ENCODE results near the gene ARMH3.

The ARMH3 gene

DNA sequence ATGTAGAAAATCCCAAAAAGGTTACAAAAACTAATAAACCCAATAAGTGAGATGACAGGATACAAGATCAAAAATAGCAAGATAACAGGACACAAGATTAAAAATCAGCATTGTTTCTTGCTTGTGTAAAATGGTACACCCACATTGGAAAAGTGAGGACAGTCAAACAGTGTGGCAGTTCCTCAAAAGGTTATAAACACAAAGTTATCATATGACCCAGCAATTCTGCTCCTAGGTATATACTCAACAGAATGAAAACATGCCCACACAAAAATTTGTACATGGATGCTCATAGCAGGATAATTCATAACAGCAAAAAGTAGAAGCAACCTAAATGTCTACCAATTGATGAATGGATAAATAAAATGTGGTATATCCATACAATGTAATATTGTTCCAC, 105.8 kb downstream of the ARMH3 start:
- no peak for DNase-seq (ENCODE audit: low read depth in 1 of 2, low spot score in 1 of 2)

DNA sequence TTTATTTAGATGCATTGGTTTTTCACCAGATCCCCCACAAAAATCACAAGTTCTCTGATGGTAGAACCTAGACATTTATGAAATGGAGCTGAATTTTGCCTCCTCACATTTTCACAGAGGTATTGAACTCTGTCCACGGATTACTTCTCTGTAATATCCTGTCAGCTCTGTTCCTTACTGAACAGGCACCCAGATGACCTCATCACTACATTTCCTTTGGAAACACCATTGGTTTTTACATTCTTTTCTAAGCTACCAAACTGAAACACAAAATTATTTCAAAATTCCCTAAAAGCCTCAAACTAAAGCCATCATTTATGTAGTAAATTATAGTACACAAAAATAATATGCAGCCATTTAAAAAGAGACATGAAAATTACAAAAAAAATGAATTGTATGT, 114.1 kb downstream of the ARMH3 start:
- DNase-seq (ENCODE audit: low read depth in 1 of 2, low spot score in 1 of 2): no peak

DNA sequence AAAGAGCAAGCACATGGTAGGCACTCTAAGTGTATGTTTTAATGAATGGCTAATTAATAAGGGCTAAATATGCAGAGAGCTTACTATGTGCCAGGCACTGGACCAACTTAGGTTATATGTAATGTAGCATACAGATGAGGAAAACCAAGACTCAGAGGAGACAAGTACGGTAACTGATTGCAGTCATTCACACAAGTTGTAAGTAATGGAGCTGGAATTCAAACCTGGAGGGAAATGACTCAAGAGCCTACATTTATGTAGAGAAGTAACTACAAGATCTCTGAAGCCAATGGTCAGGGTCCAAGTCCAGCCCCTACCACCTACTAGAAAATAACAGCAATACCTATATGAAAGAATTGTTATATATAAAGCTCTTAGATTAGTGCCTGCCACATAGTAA, 115.1 kb downstream of the ARMH3 start:
- DNase-seq (ENCODE audit: low read depth in 1 of 2, low spot score in 1 of 2): no peak

DNA sequence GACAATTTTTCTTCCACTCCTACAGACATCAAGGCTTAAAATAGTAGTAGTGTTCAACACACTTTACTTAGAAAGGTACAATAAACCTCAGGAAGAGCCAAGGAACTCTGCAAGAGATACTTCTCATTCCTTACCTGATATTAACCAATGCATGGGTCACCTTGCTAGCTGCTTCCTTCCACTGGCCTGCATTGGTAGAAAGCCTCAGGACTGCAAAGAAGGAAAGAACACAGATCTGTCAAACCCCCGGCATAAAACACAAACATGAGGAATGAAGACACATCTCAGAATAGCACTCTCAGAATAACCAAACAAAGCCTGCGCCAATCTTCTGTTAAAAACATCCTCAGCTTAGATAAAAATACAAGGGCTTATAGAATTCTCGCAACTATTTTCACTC, 116.2 kb downstream of the ARMH3 start:
- DNase-seq (ENCODE audit: low read depth in 1 of 2, low spot score in 1 of 2): no peak

DNA sequence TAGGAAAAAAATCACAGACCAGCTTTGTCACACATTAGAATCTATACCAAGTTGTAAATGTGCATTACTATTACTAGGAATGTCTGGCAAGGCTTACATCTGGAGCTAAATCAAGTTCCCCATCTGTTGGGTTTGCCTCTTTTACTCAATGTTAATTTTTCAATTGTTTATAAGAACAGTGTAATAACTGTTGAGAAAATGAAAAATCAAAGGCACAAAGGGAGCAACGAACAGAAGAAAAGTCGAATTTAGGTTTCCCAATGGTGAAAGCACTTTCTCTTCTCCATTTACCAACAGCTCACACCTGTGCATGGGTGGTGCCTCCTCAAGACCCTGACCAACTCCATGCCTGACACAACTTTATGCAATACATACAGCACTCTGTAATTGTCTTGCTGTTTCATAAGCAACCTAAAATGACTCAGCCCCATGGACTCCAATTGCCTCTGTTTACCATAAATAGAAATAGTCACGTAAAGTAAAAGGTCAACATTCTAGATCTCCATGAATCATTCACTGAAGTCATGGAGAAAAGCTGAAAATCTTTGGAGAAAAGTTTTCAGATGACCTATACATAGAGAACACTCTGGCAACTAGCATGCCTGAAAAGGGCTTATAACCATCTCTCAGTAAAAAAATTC, 116.8 kb downstream of the ARMH3 start:
- no peak for DNase-seq (ENCODE audit: low read depth in 1 of 2, low spot score in 1 of 2)

- no peak for DNase-seq (ENCODE audit: low read depth in 1 of 2, low spot score in 1 of 2)
Observed at GRCh38 chr10:101938305-101939007, 117.5 kb downstream of the ARMH3 start.

DNA sequence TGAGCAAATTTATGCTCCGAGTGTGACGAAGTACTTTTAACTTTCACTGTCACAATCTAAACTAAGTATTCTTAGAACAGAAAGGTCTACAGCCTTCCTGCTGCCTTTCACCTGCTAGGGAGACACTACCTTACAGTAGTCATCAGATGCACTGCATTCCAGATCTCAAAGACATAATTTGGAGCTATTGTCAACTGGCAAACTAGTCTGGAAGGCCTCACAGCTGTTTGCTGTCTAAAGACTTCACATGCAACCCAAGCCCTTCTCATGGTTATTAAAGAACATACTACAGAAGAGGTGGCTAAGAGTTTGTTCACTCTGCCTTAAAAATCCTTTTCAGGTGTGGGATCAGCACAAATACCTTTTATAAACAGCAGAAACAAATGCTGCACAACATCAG, 120.5 kb downstream of the ARMH3 start:
- no peak for DNase-seq (ENCODE audit: low read depth in 1 of 2, low spot score in 1 of 2)

DNA sequence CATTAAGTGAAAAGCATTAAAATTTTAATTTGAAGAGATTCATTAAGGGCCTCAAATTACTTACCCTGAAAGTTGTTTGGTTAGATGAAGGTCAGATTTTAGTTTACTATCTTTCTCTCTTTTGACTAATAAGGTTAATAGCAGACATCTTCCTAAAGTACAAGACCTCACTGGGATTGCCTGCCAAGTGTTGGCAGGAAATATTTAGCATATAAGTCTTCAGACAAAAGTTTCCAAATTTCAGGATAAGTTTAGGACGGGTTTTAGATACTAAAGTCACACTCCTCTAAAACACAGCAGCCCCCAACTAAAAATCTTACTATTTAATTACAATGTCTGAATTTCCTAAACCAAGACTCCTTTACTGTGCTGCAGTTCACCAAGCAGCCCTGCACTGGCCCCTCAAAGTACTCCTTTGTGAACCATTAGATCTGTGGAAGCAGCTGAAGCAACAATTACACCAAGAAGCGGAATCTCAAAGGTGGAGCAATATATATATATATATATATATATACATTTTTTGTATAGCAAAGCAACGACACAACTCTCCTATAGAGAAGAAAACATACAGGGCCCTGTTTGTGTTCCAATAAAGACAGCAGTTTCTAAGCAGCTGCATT, 121.2 kb downstream of the ARMH3 start:
- DNase-seq (ENCODE audit: low read depth in 1 of 2, low spot score in 1 of 2): no peak

- no peak for DNase-seq (ENCODE audit: low read depth in 1 of 2, low spot score in 1 of 2)
Observed at GRCh38 chr10:101933976-101934375, 122.0 kb downstream of the ARMH3 start.

DNA sequence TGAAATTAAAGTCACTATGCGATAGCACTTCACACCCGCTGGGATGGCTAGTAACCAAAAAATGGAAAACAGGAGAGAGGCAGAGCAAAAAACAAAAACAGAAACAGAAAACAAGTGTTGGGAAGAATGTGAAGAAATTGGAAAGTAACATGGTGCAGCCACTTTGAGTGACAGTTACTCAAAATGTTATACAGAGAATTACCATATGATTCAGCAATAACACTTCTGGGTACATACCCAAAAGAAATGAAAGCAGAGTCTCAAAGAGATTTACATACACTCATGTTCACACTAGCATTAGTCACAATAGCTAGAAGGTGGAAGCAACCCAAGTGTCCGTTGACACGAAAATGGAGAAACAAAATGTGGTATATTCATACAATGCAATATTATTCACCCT, 123.8 kb downstream of the ARMH3 start:
- no peak for DNase-seq (ENCODE audit: low read depth in 1 of 2, low spot score in 1 of 2)

DNA sequence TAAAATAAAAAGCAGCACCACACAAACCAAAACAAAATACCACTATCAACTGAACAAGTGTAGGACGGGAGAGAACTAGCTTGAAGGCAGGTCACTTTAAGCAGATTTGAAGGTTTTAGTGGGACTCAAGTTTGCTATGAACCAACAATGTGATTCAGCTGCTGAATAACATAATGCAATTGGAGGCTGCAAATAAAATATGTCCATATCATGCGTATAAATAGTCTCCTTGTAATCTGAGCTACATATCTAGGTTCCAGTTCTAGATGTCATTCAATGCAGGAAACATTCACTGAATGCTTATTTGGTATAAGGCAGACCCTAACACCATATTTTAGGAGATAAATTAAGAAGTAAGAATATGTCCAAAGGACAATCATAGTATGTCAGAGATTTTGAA, 130.9 kb downstream of the ARMH3 start:
- no peak for DNase-seq (ENCODE audit: low read depth in 1 of 2, low spot score in 1 of 2)

DNA sequence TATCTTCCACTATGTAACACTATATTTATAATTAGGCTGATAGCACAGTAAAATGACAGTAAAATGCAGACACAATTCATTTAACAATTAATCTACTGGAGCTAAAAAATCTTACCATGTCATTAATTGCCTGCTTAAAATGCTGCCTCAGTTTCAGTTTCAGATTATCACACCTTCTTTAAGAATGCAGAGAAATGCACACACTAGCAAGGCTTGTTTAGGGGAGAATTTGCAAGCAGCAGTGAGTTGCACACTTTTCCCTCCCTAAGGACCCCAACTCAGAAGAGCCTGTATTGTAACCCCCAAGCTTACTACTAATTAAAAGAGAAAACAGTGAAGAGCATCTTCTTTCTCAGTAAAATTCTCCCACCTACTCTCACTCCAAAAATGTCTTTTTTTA, 132.7 kb downstream of the ARMH3 start:
- DNase-seq (ENCODE audit: low read depth in 1 of 2, low spot score in 1 of 2): no peak

DNA sequence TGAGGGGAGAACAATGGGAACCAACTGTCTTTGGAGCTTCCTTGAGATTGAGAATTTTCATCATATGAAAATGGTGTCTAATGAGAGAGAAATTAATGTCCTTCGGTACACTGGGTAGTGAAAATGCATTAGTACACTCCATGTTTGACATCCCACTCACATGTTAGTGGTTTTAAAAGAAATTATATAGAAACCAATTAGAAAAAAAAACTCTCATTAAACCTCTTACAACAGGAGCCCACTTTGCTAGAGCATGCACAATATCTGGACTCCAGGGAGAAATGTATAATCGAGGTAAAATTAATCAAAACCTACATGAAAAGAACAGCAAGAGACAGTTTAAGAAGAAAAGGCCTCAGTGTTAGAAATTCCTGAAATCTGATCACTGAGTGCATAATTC, 133.1 kb downstream of the ARMH3 start:
- no peak for DNase-seq (ENCODE audit: low read depth in 1 of 2, low spot score in 1 of 2)

DNA sequence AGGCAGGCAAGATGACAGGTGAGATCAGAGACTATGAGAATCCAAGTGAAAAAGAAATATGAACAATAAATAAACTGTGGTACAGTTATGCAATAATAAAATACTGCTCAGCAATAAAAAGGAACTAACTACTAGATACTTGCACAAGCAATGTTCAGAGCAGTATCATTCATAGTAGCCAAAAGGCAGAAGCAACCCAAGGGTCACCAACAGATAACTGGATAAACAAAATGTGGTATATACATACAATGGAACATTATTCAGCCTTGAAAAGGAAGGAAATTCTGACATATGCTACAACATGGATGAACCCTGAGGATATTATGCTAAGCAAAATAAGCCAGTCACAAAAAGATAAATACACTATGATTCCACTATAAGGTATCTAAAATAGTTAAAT, 135.4 kb downstream of the ARMH3 start:
- DNase-seq (ENCODE audit: low read depth in 1 of 2, low spot score in 1 of 2): no peak

DNA sequence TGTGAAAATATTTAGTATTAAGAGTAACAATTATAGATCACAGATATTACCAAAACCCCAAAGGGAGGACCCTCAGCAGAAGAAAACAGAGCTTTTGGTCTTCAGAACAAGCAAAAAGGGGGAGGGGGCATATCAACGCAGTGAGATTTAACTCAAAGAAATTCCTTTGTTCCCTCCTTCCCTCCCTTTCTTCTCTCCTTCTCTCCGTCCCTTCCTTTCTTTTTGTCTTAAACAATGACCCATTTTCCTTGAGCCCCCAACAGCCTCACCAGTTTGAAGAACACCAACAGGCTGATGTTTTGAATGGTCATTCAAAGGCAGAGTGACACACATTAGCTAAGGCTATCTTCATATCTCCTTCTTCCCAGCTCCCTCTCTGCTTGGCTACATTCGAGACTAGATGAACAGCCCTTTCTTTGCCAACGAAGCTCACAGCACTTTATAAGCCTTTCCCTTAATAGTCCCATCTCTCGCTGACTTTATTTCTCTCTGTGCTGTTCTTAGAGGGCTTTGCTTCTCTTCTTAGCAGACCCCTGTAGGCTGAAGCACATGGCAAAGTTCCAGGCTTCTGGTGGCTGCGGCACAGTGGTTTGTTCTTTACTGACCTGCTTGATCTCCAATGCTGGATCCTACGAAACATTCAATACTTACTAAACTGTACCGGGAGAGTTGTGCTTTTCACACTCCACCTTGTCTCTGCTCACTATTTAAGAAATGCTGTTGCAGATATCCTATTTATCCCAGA, 136.8 kb downstream of the ARMH3 start:
- DNase-seq (ENCODE audit: low read depth in 1 of 2, low spot score in 1 of 2): no peak

DNA sequence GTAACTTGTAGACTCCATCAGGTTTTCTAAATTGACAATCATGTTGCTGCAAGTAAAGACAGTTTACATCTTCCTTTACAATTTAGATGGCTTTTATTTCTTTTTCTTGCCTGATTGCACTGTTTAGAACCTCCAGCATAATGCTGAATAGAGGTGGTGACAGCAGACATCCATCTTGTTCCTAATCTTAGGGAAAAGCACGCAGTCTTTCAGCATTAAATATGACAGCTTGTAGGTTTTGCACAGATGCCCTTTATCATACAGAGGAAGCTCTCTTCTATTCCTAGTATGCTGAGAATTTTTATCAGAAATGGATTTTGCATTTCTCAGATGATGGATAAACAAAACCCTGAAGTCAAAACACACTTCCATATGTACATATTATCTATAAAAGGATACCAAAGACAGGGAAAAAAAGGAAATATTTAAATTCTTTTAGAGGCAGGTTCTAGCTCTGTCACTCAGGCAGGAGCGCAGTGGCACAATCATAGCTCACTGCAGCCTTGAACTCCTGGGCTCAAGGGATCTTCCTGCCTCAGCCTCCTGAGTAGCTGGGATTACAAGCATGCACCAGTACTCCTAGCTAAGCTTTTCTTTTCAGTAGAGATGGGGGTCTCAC, 143.3 kb downstream of the ARMH3 start:
- no peak for DNase-seq (ENCODE audit: low read depth in 1 of 2, low spot score in 1 of 2)

DNA sequence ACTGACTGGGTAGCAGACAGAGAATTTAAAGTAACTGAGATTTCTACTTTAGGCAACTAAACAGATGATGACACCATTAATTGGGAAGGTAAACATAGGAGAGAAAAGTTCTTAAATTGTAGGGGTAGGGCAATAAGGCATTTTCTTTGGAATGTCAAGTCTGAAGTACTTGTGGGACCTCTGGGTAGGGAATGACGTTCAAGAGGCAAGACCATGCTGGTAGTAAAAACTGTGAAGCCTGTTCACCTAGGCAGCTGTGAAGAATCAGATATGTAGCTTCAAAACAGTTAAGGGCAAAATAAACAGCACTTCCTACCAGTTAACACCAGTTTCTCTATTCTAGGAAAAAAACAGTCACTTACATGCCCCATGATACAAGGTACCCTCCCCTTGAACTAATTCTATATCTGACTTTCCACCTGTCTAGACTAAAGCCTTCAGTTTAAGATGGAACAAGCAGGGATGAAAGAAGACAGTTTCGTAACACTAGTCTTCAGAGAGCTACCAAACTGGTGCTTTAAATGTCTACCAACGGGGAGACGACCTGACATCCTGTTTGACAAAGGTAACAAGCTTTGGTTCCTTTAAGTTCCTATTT, 149.3 kb downstream of the ARMH3 start:
- DNase-seq (ENCODE audit: low read depth in 1 of 2, low spot score in 1 of 2): no peak

GRCh38 chr10:101905251-101905650, 150.7 kb downstream of the ARMH3 start:
- DNase-seq (ENCODE audit: low read depth in 1 of 2, low spot score in 1 of 2): no peak

GRCh38 chr10:101903827-101904550, 152.0 kb downstream of the ARMH3 start:
- no peak for DNase-seq (ENCODE audit: low read depth in 1 of 2, low spot score in 1 of 2)

- no peak for DNase-seq (ENCODE audit: low read depth in 1 of 2, low spot score in 1 of 2)
Observed at GRCh38 chr10:101902820-101903145, 153.2 kb downstream of the ARMH3 start.

Measured in activated T-helper 1 cell treated with anti-CD3 and anti-CD28 coated beads, Interleukin-2, amount 50 U/mL, for 16 hours (primary cell).